Thyroid gland (tissue), 4 donors: ENCODE measurements around the gene BAHD1.

Source experiments
- POLR2A ChIP-seq, 2 donors: fragments of 450-650 bp; IDR thresholded peaks; one replicate each; pipeline ENCODE4 v1.6.1; 2017; ENCODE audit warnings: antibody characterized with exemption in 2 of 2, mild to moderate bottlenecking in 2 of 2, moderate library complexity in 1 of 2
- TF ChIP-seq, protein P1 (sequence below), 6 experiments: fragments of 200-600 bp in 3 of 6; fragments of 450-650 bp in 3 of 6; sonication (generic) in 3 of 6; IDR thresholded peaks; one replicate each; pipeline ENCODE4 v1.5.1; 2016 to 2019; ENCODE audit warnings: antibody characterized with exemption in 6 of 6, mild to moderate bottlenecking in 2 of 6, inconsistent platforms in 1 of 6, moderate library complexity in 1 of 6

DNA sequence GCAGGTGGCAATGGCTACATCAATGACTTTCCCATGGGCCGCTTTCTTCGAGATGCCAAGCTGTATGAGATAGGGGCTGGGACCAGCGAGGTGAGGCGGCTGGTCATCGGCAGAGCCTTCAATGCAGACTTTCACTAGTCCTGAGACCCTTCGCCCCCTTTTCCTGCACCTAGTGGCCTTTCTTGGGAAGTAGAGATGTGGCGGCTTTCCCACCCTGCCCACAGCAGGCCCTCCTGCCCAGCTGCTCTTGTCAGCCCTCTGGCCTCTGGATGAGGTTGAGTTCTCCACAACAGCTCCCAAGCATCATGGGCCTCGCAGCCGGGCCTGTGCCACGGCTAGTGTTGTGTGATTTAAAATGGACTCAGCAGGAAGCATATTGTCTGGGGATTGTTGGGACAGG is 22.6 kb upstream of the BAHD1 start:
- TF ChIP-seq, protein P1, sequence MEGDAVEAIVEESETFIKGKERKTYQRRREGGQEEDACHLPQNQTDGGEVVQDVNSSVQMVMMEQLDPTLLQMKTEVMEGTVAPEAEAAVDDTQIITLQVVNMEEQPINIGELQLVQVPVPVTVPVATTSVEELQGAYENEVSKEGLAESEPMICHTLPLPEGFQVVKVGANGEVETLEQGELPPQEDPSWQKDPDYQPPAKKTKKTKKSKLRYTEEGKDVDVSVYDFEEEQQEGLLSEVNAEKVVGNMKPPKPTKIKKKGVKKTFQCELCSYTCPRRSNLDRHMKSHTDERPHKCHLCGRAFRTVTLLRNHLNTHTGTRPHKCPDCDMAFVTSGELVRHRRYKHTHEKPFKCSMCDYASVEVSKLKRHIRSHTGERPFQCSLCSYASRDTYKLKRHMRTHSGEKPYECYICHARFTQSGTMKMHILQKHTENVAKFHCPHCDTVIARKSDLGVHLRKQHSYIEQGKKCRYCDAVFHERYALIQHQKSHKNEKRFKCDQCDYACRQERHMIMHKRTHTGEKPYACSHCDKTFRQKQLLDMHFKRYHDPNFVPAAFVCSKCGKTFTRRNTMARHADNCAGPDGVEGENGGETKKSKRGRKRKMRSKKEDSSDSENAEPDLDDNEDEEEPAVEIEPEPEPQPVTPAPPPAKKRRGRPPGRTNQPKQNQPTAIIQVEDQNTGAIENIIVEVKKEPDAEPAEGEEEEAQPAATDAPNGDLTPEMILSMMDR (IDR thresholded peaks at IDR 0.05), result no peak
- TF ChIP-seq POLR2A (IDR thresholded peaks at IDR 0.05), result no peak
